Sigmoid colon (tissue), 7 donors: ENCODE measurements around the gene MOB1A. TPM values are rescaled to one million over a fixed set of nuclear protein-coding genes. Genes with fewer than 3 reads are reported as not detected.

Experiments
- DNase-seq: peaks from one replicate; pipeline ENCODE4 v3.0.0-alpha.2; 2019
- H3K27ac ChIP-seq, 4 donors: fragments of 200-600 bp; sonication (generic); one replicate each; pipeline ENCODE4 v1.5.1; 2016 to 2019; ENCODE audit warnings: mild to moderate bottlenecking in 1 of 4
- H3K27me3 ChIP-seq, 3 donors: fragments of 200-600 bp; sonication (generic); one replicate each; pipeline ENCODE4 v1.5.1; 2019; ENCODE audit warnings: mild to moderate bottlenecking in 1 of 3
- H3K36me3 ChIP-seq, 4 donors: fragments of 200-600 bp; sonication (generic); one replicate each; pipeline ENCODE4 v1.5.1; 2016 to 2019
- H3K4me1 ChIP-seq, 4 donors: fragments of 200-600 bp; sonication (generic); one replicate each; pipeline ENCODE4 v1.5.1; 2017 to 2019
- H3K4me3 ChIP-seq, 4 donors: fragments of 200-600 bp; sonication (generic); one replicate each; pipeline ENCODE4 v1.5.1; 2017 to 2019; ENCODE audit warnings: mild to moderate bottlenecking in 2 of 4, moderate library complexity in 1 of 4
- H3K9me3 ChIP-seq, 4 donors: fragments of 200-600 bp in 3 of 4; sonication (generic) in 3 of 4; one replicate each; pipeline versions ENCODE4 v1.5.1 to v1.6.1; 2013 to 2019
- CTCF ChIP-seq, 4 experiments: fragments of 450-650 bp in 3 of 4; fragments of 200-600 bp in 1 of 4; IDR thresholded peaks; one replicate each; pipeline ENCODE4 v1.5.1; 2016 to 2019; ENCODE audit warnings: antibody characterized with exemption in 4 of 4, mild to moderate bottlenecking in 3 of 4, moderate library complexity in 2 of 4
- EP300 ChIP-seq, 4 donors: sonication (generic); formaldehyde crosslinking; IDR thresholded peaks; one replicate each; pipeline ENCODE4 v1.6.1; 2017; ENCODE audit warnings: antibody characterized with exemption in 4 of 4
- POLR2A ChIP-seq, 2 donors: fragments of 450-650 bp; IDR thresholded peaks; one replicate each; pipeline ENCODE4 v1.6.1; 2016; ENCODE audit warnings: antibody characterized with exemption in 2 of 2, mild to moderate bottlenecking in 2 of 2, moderate library complexity in 2 of 2
- POLR2AphosphoS5 ChIP-seq, 4 donors: sonication (generic); formaldehyde crosslinking; IDR thresholded peaks; one replicate each; pipeline ENCODE4 v1.6.1; 2017; ENCODE audit warnings: antibody characterized with exemption in 4 of 4
- WGBS, 2 donors: extraction: QIAGEN DNeasy Blood & Tissue Kit; methylation state at CpG; one replicate each; pipeline ENCODE4 v1.1.7; 2013; 5-methylcytosine and 5-hydroxymethylcytosine counted together
- intact Hi-C: fragments of 100-400 bp; cut with DNase I; formaldehyde crosslinking; loops from one replicate; pipeline ENCODE4 v1.15.1; 2023
- polyA plus RNA-seq, 3 donors: library from polyadenylated mRNA; stranded (reverse); fragments of 200-250 nt; gene quantifications; one replicate each; pipeline ENCODE4 v1.2.3, GENCODE V29; 2013
- total RNA-seq, 4 donors: library from RNA; depleted of rRNA; stranded (reverse); fragments of >200 nt; gene quantifications; one replicate each; pipeline ENCODE4 v1.1.0, GENCODE V29; 2016
- donor health status: healthy with polysubstance abuse.
- donor health status: Bipolar disorder and iron deficiency.
- donor health status: healthy.

MOB1A gene
- total and polyA plus RNA-seq, 7 donors = 51.1 to 108 (median 85.1) TPM

DNA sequence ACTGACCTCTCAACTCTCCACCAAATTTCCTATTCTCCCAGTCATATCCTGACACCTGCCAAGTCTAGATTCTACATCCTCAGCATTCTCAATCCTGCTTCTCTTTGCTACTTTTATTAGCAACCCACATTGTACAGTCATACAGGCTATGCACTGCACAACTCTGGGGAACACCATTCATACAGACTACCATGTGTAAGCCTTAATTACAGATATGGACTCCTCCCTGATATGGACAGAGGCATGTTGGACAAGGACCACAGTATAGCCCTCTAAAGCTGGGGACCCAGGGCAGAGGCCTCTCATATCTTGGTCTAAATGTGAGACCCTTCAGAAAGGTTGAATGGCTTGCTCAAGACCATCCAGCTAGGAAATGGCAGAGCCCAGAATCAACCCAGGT is 67.3 kb downstream of the MOB1A start:
- no peaks in the 10 kb centered on the region for H3K9me3 ChIP-seq
- H3K27ac ChIP-seq = no peak overlapping the region
- H3K36me3 ChIP-seq = no peaks in the 10 kb centered on the region
- intact Hi-C loops = no loop called here
- no peaks in the 10 kb centered on the region for H3K4me1 ChIP-seq
- TF ChIP-seq CTCF (IDR thresholded peaks at IDR 0.05) = no peak
- TF ChIP-seq POLR2A (IDR thresholded peaks at IDR 0.05) = no peak
- no peak for TF ChIP-seq POLR2AphosphoS5 (IDR thresholded peaks at IDR 0.05)
- TF ChIP-seq EP300 (IDR thresholded peaks at IDR 0.05) = no peak
- DNase-seq = no peak
- H3K27me3 ChIP-seq = no peaks in the 10 kb centered on the region
- no peak overlapping the region for H3K4me3 ChIP-seq

- Histone ChIP-seq H3K4me1 (no peaks in the 10 kb centered on the region), H3K27me3 (no peaks in the 10 kb centered on the region), H3K36me3 (no peaks in the 10 kb centered on the region), H3K4me3 (no peak overlapping the region), H3K27ac (no peak overlapping the region), H3K9me3 (no peaks in the 10 kb centered on the region)
- intact Hi-C loops = no loop called here
- TF ChIP-seq EP300 (IDR thresholded peaks at IDR 0.05) = no peak
- no peak for DNase-seq
- 85 to 87% methylated on average over 3 of the region's 3 CpGs for WGBS, 2 donors
These were observed 68.1 kb downstream of the MOB1A start for GRCh38 chr2:74110537-74110936.

DNA sequence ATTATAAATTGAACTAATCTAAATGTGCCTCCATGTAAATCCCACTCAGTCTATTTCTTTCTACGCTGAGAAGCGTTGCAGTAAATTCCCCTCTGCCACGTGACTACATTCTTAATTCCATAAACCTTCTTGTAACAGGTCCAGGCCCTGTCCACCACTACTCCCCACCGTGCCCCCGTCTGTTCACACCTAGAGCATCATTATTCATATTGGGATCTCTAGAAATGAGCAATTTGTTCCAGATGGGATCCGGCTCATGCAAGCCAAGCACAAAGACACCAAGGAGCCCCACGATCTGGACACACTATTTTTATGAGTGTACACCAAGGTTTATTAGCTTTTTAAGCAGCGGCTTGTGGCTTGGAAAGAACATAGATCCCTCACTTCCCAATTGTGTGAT is 69.1 kb downstream of the MOB1A start:
- WGBS, 2 donors = 86% methylated on average over 8 of the region's 8 CpGs
- Histone ChIP-seq H3K27me3 (no peaks in the 10 kb centered on the region), H3K27ac (no peak overlapping the region), H3K4me1 (no peaks in the 10 kb centered on the region), H3K36me3 (no peaks in the 10 kb centered on the region), H3K4me3 (no peak overlapping the region), H3K9me3 (no peaks in the 10 kb centered on the region)
- TF ChIP-seq EP300 (IDR thresholded peaks at IDR 0.05) (no peak), CTCF (IDR thresholded peaks at IDR 0.05) (no peak), POLR2AphosphoS5 (IDR thresholded peaks at IDR 0.05) (no peak), POLR2A (IDR thresholded peaks at IDR 0.05) (no peak)
- intact Hi-C loops = no loop called here
- no peak for DNase-seq

GRCh38 chr2:74107071-74107470 is 71.6 kb downstream of the MOB1A start:
- H3K4me3 ChIP-seq = no peak overlapping the region
- no peak overlapping the region for H3K27ac ChIP-seq
- intact Hi-C loops = no loop called here
- H3K9me3 ChIP-seq = no peaks in the 10 kb centered on the region
- H3K36me3 ChIP-seq = peaks cover 0 to 9% (median 0%) of the 10 kb centered on the region in 4 donors
- 79 to 85% methylated on average over 12 of the region's 12 CpGs for WGBS, 2 donors
- no peak for TF ChIP-seq EP300 (IDR thresholded peaks at IDR 0.05)
- TF ChIP-seq CTCF (IDR thresholded peaks at IDR 0.05) = no peak
- no peak for TF ChIP-seq POLR2AphosphoS5 (IDR thresholded peaks at IDR 0.05)
- no peak for TF ChIP-seq POLR2A (IDR thresholded peaks at IDR 0.05)
- DNase-seq = no peak
- no peaks in the 10 kb centered on the region for H3K27me3 ChIP-seq
- no peaks in the 10 kb centered on the region for H3K4me1 ChIP-seq

DNA sequence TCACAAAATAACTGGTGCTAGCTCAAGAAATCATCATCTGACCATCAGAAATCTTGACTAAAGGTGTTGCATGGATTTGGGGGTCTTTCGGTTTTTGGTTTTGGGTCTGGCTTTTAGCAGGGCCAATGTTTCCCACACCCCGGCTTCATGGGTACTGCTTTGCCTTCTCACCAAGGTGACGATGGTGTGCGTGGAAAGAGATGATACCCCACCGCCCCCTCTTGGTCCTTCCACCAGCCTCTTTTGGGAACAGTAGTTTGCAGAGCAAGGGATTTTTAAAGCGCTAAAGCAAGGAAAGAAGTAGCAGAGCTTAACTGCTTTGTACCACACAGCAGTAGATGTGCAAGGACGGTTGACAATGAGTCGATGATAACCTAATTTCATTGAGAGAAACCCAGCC is 73.3 kb downstream of the MOB1A start:
- Histone ChIP-seq H3K4me3 (no peak overlapping the region), H3K9me3 (no peaks in the 10 kb centered on the region), H3K36me3 (peaks cover 0 to 26% (median 6%) of the 10 kb centered on the region in 4 donors), H3K27me3 (no peaks in the 10 kb centered on the region), H3K4me1 (no peaks in the 10 kb centered on the region), H3K27ac (no peak overlapping the region)
- WGBS, 2 donors = 96 to 97% methylated on average over 8 of the region's 8 CpGs
- no peak for TF ChIP-seq EP300 (IDR thresholded peaks at IDR 0.05)
- no peak for TF ChIP-seq CTCF (IDR thresholded peaks at IDR 0.05)
- TF ChIP-seq POLR2AphosphoS5 (IDR thresholded peaks at IDR 0.05) = no peak
- TF ChIP-seq POLR2A (IDR thresholded peaks at IDR 0.05) = no peak
- intact Hi-C loops = no loop called here
- DNase-seq = no peak
